ENCODE results near the gene USP12.
"Not testable (repeated sequence)": the region's sequence is repeated elsewhere in the genome, so short reads cannot be mapped to it uniquely, and the experiment has no call there.

Gene USP12

DNA sequence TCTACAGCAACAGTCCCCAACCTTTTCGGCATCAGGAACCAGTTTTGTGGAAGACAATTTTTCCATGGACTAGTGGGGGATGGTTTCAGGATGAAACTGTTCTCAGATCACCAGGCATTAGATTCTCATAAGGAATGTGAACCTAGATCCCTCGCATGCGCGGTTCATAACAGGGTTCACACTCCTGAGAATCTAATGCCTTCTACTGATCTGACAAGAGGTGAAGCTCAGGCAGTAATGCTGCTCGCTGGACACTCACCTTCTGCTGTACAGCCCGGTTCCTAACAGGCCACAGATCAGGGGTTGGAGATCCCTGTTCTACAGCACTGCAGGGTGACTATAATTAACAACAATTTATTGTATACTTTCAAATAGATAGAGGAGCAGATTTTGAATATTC, 21.9 kb downstream of the USP12 start:
- no peak for DNase-seq (ENCODE audit: low read depth)

- DNase-seq (ENCODE audit: low read depth): no peak
Observed at GRCh38 chr13:27148900-27149299, 22.7 kb downstream of the USP12 start.

DNA sequence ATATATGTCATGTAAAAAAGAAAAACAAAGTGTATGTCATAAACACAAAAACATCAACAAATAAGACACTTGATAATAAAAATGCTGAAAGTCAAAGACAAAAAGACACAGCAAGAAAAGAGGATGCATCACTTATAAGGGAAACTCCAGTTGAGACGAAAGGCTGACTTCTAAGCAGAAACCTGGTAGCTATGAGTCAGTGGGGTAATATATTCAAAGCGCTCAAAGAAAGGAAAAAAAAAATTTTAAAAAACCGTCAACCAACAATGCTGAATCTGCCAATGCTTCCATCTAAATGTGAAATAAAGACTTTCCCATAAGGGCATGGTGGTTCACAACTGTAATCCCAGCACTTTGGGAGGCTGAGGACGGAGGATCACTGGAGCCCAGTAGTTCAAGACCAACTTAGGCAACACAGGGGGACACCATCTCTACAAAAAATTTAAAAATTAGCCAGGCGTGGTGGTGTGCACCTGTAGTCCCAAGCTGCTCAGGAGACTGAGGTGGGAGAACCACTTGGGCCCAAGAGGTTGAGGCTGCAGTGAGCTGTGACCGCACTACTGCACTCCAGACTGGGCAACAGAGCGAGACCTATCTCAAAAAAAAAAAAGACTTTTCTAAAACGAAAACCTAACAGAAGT, 24.0 kb downstream of the USP12 start:
- DNase-seq (ENCODE audit: low read depth): no peak

- DNase-seq (ENCODE audit: low read depth): no peak
Observed at GRCh38 chr13:27141746-27142145, 29.9 kb downstream of the USP12 start.

DNA sequence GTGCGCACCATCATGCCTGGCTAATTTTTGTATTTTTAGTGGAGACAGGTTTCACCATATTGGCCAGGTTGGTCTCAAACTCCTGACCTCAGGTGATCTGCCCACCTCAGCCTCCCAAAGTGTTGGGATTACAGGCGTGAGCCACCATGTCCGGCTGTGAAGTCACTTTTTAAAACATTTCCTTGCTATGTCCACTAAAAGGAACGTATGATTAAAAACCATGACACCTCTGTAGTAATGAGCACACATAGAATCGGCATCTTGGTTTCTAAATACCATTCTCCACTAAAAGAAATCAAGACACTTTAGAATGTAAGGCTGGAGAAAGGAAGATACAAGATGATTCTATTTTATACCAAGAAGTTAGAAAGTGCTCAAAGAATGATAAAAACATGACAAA, 30.5 kb downstream of the USP12 start:
- DNase-seq (ENCODE audit: low read depth): not testable (repeated sequence)

DNA sequence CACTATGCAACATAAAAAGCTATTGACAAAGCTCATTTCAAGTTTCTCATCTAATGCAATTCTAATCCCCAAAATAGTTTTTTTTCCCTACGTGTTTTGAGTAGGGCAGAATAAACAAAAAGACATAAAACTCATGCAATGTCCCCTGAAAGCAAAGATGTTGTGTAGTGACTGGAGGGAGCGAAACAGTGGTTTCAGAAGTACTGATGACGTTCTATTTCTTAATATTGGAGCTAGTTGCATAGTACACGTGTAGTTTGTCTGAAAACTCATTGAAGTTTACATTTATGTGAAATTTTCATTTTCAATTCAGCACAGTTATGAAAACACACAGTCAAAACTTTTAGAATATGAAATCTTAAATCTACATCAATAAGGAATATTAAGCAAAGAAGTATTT, 31.6 kb downstream of the USP12 start:
- no peak for DNase-seq (ENCODE audit: low read depth)

DNA sequence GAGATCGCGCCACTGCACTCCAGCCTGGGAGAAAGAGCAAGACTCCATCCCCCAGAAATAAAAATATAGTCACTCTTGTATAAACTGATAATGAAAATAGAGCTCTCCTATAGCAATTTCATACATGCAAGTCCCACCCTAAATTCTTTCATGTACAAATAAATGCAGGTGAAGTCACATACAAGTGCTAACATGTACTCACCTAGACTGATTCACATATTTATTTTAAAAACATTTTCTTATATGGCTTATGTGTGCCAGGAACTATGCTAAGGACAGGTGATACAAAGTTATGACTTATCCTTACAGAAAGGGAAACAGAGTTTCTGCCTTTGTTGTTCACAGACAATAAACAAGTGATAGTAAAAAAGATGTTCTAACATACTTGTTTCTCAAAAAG, 32.0 kb downstream of the USP12 start:
- DNase-seq (ENCODE audit: low read depth): no peak

DNA sequence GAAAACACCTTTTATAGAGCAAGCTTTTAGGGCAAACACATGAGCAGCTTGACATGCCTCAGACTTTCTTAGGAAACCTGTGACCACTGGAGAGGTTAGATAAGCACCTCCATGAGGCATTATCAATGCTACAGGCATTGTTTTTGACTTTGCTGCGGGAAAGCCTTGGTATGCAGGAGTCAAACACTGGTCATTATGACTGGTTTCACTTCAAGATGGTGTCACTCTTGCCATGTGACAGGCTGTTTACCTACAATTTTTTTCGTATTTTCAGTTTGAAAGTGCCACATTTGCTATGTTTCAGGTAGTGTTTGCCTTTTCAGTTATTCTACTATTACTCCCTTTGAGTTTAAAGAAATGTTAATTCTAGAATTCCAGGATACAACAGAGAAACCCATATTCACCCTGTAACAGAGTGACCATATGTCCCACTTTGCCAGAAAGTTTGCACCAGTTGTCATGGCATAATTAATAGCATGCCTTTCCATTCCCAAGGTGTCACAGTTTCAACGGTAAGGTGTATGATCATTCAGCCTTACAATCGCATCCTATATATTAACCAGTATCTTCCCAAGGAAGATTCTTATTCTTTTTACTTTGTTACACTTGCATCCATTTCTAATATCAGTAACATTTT, 33.0 kb downstream of the USP12 start:
- no peak for DNase-seq (ENCODE audit: low read depth)

DNA sequence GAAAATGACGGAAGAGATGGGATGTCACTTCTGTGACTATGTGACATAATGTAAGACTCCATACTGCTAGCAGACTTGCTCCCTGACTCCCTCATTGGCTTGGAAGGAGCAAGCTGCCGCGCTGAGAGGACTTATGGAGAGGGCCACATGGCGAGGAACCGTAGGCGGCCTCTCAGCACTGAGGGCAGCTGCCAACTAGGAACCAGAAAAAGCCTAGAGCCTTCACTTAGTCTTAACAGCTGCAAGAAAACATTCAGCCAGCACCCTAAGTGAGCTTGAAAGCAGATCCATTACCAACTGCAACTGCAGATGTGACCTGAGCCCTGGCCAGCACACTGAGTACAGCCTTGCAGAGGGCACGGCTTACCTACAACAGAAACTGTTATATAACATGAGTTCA, 33.9 kb downstream of the USP12 start:
- DNase-seq (ENCODE audit: low read depth): no peak

DNA sequence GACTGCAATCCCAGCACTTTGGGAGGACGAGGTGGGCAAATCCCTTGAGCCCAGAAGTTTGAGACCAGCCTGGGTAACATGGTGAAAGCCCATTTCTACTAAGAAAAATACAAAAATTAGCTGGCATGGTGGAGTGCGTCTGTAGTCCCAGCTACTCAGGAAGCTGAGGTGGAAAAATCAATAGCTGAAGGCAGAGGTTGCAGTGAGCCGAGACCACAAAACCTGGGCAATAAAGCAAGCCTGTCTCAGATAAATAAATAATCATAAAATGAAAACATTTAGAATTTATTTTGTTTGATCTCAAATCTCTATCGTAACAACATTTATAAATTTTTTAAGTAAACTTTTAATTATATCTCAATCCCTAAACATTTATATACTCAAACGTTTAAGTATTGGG, 36.6 kb downstream of the USP12 start:
- DNase-seq (ENCODE audit: low read depth): no peak

DNA sequence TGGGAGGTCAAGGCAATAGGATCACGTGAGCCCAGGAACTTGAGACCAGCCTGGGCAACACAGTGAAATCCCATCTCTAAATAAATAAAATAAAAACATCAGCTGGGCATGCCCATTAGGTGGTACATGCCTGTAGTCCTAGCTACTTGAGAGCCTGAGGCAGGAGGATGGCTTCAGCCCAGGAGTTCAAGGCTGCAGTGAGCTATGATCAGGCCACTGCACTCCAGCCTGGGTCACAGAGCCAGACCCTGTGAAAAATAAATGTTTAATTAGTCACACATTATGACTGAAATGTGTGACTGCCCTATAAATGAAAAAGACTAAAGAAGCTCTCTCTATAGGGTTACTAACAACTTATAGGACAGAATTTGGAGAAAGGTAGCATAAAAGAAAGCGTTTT, 37.7 kb downstream of the USP12 start:
- no peak for DNase-seq (ENCODE audit: low read depth)

DNA sequence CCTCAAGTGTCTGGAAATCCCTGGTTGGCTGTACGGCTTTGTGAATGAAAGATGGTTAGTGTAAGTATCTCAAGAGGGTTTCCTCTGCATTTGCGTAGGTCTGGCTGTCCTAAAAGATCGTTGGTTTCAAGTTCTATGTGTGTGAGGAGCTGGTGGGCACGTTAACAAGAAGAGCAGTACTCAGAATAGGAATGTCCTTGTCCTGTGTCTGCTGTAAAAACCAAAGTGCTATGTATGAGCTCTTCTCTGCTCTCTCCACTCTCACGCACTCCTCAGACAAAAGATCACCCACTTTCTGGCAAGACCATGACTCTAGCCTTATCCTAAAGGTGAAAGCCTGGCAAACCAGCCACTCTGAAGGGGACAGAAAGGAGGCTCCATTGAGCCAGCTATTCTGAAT, 39.1 kb downstream of the USP12 start:
- no peak for DNase-seq (ENCODE audit: low read depth)

DNA sequence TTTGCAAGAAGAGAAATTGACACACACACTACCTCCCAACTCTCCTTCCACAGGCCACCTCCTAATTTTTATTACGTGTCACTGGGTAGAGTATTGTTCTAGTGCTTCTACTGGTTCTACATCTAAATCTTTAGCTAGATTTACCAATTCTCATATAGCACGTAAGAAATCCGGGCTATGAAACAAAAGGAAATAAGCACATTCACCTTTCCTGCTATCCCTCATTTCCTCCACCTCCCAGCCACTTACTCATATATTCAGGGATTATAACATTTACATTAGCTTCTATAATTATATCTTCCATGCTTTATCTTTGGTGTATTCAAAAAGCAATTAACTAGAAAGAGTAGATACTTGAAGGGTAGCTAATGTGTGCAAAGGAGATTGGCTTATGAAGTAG, 39.7 kb downstream of the USP12 start:
- DNase-seq (ENCODE audit: low read depth): no peak

GRCh38 chr13:27130979-27131623, 40.5 kb downstream of the USP12 start:
- peak; percentile 41 for DNase-seq (ENCODE audit: low read depth)

- no peak for DNase-seq (ENCODE audit: low read depth)
Observed at GRCh38 chr13:27130223-27130978, 41.2 kb downstream of the USP12 start.

- no peak for DNase-seq (ENCODE audit: low read depth)
Observed at GRCh38 chr13:27128825-27129627, 42.6 kb downstream of the USP12 start.

DNA sequence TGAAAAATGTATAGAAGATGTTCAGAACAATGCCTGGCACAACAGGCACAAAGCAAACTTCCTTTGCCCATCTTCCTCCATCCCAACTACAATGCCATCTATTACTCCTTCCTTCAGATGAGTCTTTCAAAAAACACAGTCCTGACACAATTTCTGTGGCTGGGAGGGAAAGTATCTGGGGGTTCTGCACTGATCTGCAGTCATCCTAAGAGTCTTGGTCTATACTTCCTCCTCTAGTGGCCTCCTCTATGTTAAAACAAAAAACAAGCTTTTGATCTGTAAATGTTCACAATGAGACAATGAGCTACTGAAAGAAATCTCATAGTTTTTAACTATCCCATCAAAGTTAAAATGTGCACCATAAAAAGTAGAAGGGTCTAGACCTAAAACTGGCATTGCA, 44.8 kb downstream of the USP12 start:
- no peak for DNase-seq (ENCODE audit: low read depth)

DNA sequence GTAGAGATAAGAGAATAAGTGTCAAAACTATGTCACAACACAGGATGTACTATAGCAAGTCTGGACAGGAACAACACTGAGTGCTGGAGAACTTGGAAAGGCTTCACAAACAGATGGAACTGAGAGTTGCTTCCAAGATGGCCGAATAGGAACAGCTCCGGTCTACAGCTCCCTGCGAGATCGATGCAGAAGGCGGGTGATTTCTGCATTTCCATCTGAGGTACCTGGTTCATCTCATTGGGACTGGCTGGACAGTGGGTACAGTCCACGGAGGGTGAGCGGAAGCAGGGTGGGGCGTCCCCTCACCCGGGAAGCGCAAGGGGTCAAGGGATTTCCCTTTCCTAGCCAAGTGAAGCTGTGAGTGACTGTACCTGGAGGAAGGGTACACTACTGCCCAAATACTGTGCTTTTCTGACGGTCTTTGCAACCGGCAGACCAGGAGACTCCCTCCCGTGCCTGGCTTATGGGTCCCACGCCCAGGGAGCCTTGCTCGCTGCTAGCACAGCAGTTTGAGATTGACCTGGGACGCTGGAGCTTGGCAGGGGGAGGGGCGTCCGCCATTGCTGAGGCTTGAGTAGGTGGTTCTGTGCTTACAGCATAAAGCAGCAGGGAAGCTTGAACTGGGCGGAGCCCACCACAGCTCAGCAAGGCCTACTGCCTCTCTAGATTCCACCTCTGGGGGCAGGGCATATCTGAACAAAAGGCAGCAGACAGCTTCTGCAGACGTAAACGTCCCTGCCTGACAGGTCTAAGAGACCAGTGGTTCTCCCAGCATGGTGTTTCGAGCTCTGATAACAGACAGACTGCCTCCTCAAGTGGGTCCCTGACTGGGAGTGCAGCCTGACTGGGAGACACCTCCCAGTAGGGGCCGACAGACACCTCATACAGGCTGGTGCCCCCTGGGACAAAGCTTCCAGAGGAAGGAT, 46.0 kb downstream of the USP12 start:
- no peak for DNase-seq (ENCODE audit: low read depth)

GRCh38 chr13:27124571-27124970, 47.0 kb downstream of the USP12 start:
- DNase-seq (ENCODE audit: low read depth): no peak

- not testable (repeated sequence) for DNase-seq (ENCODE audit: low read depth)
Observed at GRCh38 chr13:27123445-27123844, 48.2 kb downstream of the USP12 start.

GRCh38 chr13:27122036-27122435, 49.6 kb downstream of the USP12 start:
- no peak for DNase-seq (ENCODE audit: low read depth)

Measured in activated T-helper 1 cell treated with Interleukin-2 at 50 U/mL for 16 hours (primary cell).